Fibroblast of gingiva (primary cell): Measurements from ENCODE around the gene SDK1.
A peak's percentile ranks its signal among the peaks of the same experiment; 100 is the strongest.
"Not testable (repeated sequence)": the region's sequence is repeated elsewhere in the genome, so short reads cannot be mapped to it uniquely, and the experiment has no call there.

ENCODE experiments used
- DNase-seq: peaks from one replicate; pipeline ENCODE4 v3.0.0-alpha.2; 2011; ENCODE audit warnings: low read depth

SDK1 gene

DNA sequence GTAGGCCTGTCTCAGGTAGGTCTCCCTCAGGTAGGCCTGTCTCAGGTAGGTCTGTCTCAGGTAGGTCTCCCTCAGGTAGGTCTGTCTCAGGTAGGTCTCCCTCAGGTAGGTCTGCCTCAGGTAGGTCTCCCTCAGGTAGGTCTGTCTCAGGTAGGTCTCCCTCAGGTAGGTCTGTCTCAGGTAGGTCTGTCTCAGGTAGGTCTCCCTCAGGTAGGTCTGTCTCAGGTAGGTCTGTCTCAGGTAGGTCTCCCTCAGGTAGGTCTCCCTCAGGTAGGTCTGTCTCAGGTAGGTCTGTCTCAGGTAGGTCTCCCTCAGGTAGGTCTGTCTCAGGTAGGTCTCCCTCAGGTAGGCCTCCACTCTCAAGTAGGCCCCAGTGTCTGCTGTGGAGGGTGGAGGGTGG lies 281.1 kb downstream of the SDK1 start:
- DNase-seq = not testable (repeated sequence)

DNA sequence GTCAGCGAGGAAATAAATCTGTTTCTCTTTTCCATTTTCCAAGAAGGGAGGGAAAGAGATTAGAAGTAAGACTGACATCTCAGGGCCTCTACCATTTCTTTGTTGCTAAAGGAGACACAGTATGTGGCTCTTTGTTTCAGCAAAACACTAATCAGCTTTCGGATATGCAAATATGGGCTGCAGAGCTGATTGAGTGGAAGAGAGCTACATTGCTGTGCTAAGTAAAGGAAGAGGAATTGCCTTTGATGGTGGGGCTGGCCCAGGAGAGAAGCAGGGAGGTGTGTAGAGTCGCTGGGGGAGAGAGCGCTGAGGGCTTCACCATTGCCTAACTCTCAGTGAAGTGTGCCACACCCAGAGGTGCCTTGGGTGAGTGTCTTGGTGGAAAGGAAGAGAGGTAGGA lies 284.8 kb downstream of the SDK1 start:
- no peak for DNase-seq

DNA sequence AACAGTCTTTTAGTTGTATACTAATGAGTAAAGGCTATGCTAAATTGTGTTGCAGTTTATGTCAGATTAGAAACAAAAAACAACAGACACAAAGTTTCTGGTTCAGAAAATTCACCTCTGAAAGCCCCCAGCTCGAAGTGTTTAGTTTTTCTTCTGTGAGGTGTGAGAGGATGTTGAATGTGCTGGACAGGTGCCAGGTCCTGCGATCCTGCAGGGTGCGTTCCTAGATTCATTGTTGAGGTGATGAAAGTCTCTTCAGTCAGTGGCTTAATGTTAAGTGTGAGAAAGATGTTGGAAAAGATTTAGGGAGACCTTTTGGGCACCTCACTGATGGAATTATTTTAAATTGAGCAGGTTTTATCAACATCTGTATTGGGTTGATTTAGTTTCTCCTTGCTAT lies 287.3 kb downstream of the SDK1 start:
- no peak for DNase-seq

GRCh38 chr7:3589752-3590151 lies 288.7 kb downstream of the SDK1 start:
- peak; percentile 38 for DNase-seq

GRCh38 chr7:3591219-3591618 lies 290.2 kb downstream of the SDK1 start:
- DNase-seq = no peak

DNA sequence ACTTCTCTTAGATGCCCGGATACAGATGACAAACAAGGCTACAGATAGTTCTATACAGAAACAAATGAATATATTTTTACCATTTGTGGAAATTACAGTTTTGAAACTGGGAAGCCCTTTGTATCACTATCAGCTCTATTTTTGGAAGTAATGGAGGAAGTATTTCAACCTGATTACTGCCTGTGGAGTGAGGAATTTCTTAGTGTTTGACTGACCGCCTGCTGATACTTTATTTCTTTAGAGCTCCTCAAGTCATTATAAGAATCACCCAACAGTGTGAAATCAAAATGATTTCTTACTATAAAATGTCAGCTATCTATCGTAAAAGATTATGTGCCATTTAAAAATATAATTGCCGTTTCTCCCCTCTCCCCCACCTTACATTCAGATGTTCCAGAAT lies 290.9 kb downstream of the SDK1 start:
- no peak for DNase-seq

GRCh38 chr7:3592401-3593134 lies 291.5 kb downstream of the SDK1 start:
- DNase-seq = peak; percentile 74

DNA sequence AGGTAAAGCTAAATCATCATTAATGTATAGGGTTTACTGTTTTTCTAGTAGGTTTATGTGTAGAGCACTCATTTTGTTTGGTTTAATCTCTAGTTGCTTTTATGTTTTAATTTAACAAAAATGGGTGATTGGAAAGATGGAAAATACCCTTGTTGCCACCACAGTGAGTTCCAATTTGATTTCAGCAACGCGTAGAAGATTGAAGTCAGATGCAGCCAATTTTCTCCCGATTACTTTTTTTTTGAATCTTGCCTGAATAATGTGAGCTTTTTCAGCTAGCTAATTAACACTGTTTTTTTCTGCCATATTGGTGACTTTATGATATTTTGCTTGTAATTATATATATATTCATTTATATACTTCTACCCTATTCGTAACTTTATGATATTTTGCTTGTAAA lies 293.8 kb downstream of the SDK1 start:
- no peak for DNase-seq

GRCh38 chr7:3598854-3599253 lies 297.8 kb downstream of the SDK1 start:
- no peak for DNase-seq

GRCh38 chr7:3605222-3605621 lies 304.2 kb downstream of the SDK1 start:
- peak; percentile 26 for DNase-seq

- DNase-seq = no peak
These were observed 305.4 kb downstream of the SDK1 start for GRCh38 chr7:3606436-3606835.

- DNase-seq = no peak
These were observed 306.8 kb downstream of the SDK1 start for GRCh38 chr7:3607847-3608246.

GRCh38 chr7:3616306-3616705 lies 315.3 kb downstream of the SDK1 start:
- no peak for DNase-seq

DNA sequence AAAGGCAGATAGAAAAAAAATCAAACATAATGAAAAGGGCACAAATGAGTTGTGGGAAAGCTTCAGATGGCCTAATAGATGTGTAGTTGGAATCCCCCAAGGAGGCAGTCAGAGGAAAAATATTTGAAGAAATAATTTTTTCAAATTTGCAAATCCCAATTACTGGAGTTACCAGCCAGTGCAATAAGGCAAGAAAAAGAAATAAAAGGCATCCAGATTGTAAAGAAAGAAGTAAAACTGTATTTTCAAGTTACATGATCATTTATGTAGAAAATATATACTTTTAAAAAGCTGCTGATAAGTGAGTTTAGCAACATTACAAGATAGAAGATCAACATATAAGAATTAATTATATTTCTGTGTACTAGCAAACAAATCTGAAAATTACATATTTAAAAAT lies 329.0 kb downstream of the SDK1 start:
- no peak for DNase-seq

DNA sequence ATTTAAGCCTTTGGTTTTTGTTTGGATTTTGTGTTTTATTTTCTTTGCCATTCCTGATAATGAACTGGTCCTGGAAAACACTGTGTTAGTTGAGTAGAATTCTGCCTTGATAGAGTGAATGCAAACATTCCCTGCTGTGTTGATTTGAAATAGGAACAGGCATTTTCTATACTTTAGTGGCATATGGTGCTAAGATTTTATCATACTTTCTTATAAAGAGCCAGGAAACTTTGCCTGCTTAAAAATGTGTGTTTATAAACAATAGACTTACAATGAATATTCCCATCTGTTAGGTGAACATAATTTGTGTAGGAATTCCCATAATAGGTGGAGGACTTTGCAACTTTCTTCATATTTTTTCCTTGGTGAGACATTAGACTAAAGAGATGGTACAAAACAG lies 333.3 kb downstream of the SDK1 start:
- DNase-seq = no peak

GRCh38 chr7:3636131-3636860 lies 335.2 kb downstream of the SDK1 start:
- DNase-seq = peak; percentile 72

DNA sequence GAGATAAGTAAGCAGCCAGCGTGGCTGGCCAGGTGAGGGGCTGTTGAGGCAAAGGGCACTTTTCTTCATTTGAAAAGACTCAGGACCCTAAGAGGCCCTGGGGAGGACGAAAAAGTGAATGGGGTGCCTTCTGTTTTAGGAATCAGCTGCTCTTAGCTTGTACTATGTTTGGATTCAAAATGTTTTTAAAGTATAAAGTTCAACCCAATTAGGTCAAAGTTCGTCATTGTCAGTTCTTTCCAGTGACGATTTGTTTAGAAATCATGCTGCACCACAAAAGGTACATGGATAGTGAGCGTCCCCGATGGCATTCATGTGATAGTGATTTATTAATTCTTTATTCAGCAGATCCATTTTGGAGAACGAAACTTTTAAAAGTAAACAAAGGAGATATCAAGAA lies 338.2 kb downstream of the SDK1 start:
- no peak for DNase-seq

- no peak for DNase-seq
These were observed 340.5 kb downstream of the SDK1 start for GRCh38 chr7:3641582-3641981.

DNA sequence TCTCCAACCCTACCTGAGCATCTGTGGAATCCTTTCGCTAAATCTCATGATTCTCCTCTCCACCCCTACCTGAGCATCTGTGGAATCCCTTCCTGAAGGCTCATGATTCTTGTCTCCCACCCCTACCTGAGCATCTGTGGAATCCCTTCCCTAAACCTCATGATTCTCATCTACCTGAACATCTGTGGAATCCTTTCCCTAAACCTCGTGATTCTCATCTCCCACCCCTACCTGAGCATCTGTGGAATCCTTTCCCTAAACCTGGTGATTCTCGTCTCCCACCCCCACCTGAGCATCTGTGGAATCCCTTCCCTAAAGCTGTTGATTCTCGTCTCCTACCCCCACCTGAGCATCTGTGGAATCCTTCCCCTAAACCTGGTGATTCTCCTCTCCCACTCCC lies 342.0 kb downstream of the SDK1 start:
- DNase-seq = no peak

DNA sequence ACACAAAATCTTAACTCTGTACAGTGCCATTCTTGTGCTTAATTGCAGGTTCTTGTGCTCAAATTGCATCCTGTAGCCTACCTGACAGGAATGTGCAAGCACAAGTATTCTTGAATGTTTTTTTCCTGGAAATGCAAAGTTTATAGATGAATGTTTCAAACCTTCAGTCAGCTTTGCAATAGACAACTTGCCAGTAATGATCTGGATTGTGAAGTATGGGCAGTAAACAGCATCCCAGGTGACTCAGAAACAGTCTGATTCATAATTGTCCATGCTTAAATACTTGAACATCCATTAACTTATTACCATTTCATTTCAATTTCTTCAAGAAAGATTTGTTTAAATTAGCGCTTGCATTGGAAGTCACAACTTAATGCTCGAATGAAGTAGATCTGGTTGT lies 347.2 kb downstream of the SDK1 start:
- DNase-seq = no peak

GRCh38 chr7:3649250-3649649 lies 348.2 kb downstream of the SDK1 start:
- DNase-seq = no peak

DNA sequence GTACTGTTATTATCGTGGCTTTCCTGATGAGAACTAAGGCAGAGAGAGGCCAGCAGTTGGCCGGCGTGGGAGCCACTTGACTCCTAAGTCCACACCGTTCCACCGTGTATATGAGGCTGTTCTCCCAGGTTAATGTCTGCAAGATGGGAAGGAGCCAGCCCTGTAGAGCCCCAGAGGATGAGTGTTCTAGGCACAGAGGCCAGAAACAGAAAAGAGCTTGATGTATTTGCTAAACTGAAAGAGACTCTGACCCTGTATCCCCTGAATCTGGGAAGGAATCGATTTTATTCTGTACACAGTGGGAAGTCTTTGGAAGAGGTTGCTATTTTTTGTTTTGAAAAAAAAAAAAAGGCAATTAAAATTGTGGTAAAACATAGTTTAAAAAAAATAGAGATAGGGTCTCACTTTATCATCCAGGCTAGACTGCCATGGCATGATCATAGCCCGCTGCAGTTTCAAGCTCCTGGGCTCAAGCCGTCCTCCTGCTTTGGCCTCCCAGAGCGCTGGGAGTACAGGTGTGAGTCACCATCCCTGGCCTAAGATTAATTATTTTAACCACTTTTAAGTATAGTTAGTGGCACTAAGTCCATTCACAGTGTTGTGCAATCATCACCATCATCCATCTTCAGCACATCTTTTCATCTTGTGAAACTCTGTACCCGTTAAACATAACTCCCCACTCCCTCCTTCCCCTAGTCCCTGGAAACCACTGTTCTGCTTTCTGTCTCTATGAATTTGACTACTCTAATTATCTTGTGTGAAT lies 348.8 kb downstream of the SDK1 start:
- DNase-seq = peak; percentile 19

DNA sequence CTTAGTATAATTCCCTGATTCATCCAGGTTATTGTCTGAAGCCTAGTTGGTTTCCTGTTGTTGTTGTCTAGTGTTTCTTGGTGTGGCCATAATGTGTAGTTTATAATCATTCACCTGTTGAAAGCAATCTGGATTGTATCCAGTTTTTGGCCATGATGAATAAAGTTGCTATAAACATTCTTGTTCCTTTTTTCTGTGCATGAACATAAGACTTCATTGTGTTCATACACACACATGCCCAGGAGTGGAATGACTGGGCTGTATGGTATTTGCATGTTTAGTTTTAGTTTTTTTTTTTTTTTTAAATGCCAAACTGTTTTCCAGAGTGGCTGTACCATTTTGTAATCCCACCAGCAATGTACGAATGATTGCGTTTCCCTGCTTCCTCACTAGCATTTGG lies 349.8 kb downstream of the SDK1 start:
- DNase-seq = no peak
